Right lobe of liver (tissue), 4 donors: ENCODE measurements around the gene NPTX1.

Source experiments
- POLR2A ChIP-seq: fragments of 450-650 bp; IDR thresholded peaks from one replicate; pipeline ENCODE4 v1.6.1; 2017; ENCODE audit warnings: antibody characterized with exemption, mild to moderate bottlenecking
- TF ChIP-seq, protein P1 (sequence below), 4 donors: fragments of 200-600 bp in 3 of 4; fragments of 450-650 bp in 1 of 4; IDR thresholded peaks; one replicate each; pipeline versions ENCODE4 v1.5.1 to v1.8.0; 2016 to 2022; ENCODE audit warnings: antibody characterized with exemption in 4 of 4, mild to moderate bottlenecking in 2 of 4
- donor health status: DM: no; HTN: no; CAD: no.
- donor health status: DM: no; HTN: no; CAD: no.
- donor health status: DM: no; HTN: yes; CAD: no.

DNA sequence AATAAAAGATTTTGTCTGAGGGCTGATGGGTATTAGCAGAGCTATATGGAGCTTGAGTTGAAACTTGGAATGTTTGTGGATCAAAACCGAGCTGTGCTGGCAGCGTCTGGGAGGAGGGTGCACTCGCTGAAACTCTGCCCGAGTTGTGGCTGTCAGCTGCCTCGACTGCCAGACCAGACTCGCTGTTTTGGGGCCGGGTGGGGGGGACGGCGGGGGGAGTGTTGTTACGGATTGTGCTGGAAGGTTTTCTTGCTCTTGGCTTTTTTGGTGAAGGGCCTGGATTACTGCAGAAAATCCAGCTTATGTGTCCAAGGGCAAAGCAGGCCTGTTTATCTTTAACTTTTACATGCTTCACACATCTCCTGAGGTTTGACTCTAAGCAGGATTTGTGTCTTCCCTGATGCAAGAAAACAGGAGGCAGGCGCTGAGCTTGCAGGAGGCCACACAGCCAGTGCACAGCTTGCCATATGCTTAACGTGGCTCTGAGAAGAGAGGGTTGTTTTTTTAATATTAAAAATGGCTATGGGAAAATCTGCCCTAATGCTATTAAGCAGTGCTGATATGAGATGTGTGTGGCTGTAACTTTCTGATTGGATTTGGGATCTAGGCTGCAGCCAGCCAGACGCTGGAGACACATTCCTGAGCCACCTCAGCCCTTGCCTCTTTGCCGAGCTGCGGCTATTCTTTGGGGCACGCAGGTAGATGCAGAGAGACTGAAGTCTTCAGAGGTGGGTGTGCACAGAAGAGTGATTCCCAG, 47.7 kb upstream of the NPTX1 start:
- TF ChIP-seq, protein P1, sequence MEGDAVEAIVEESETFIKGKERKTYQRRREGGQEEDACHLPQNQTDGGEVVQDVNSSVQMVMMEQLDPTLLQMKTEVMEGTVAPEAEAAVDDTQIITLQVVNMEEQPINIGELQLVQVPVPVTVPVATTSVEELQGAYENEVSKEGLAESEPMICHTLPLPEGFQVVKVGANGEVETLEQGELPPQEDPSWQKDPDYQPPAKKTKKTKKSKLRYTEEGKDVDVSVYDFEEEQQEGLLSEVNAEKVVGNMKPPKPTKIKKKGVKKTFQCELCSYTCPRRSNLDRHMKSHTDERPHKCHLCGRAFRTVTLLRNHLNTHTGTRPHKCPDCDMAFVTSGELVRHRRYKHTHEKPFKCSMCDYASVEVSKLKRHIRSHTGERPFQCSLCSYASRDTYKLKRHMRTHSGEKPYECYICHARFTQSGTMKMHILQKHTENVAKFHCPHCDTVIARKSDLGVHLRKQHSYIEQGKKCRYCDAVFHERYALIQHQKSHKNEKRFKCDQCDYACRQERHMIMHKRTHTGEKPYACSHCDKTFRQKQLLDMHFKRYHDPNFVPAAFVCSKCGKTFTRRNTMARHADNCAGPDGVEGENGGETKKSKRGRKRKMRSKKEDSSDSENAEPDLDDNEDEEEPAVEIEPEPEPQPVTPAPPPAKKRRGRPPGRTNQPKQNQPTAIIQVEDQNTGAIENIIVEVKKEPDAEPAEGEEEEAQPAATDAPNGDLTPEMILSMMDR (IDR thresholded peaks at IDR 0.05): no peak
- no peak for TF ChIP-seq POLR2A
